GM18861 (cell line): Measurements from ENCODE around the gene ABCA1.
"Not testable (repeated sequence)": the region's sequence is repeated elsewhere in the genome, so short reads cannot be mapped to it uniquely, and the experiment has no call there.

Source experiments
- ATAC-seq: cut with Tn5 transposase; IDR thresholded peaks from one replicate; pipeline ENCODE4 v1.9.1; 2021; ENCODE audit not compliant: unreplicated experiment

ABCA1 gene

GRCh38 chr9:104774132-104774531 is 153.8 kb downstream of the ABCA1 start:
- no peak for ATAC-seq

GRCh38 chr9:104772714-104773510 is 155.0 kb downstream of the ABCA1 start:
- peak; percentile 31 for ATAC-seq

- ATAC-seq, result peak; percentile 25
Measured at GRCh38 chr9:104769655-104770054, 158.3 kb downstream of the ABCA1 start.

- not testable (repeated sequence) for ATAC-seq
Measured at GRCh38 chr9:104769029-104769428, 158.9 kb downstream of the ABCA1 start.

GRCh38 chr9:104767507-104767906 is 160.4 kb downstream of the ABCA1 start:
- ATAC-seq, result no peak

- ATAC-seq, result no peak
Measured at GRCh38 chr9:104766025-104766424, 161.9 kb downstream of the ABCA1 start.

- peak; percentile 44 for ATAC-seq
Measured at GRCh38 chr9:104765138-104765537, 162.8 kb downstream of the ABCA1 start.

GRCh38 chr9:104758974-104759373 is 169.0 kb downstream of the ABCA1 start:
- ATAC-seq, result peak; percentile 36

- peak; percentile 26 for ATAC-seq
Measured at GRCh38 chr9:104750185-104750767, 177.7 kb downstream of the ABCA1 start.

GRCh38 chr9:104748359-104749031 is 179.5 kb downstream of the ABCA1 start:
- ATAC-seq, result no peak

- ATAC-seq, result peak; percentile 73
Measured at GRCh38 chr9:104747565-104748358, 180.2 kb downstream of the ABCA1 start, which contains the start of gene NIPSNAP3A. Gene NIPSNAP3A, plus strand, starts transcription at chr9:104747683. Its CDS starts 110 bp downstream, at chr9:104747793.

GRCh38 chr9:104747245-104747564 is 180.8 kb downstream of the ABCA1 start:
- no peak for ATAC-seq

- no peak for ATAC-seq
Measured at GRCh38 chr9:104746798-104747197, 181.2 kb downstream of the ABCA1 start.

- no peak for ATAC-seq
Measured at GRCh38 chr9:104746285-104746684, 181.7 kb downstream of the ABCA1 start.

- ATAC-seq, result no peak
Measured at GRCh38 chr9:104745852-104746251, 182.1 kb downstream of the ABCA1 start.

- peak; percentile 64 for ATAC-seq
Measured at GRCh38 chr9:104743376-104743985, 184.5 kb downstream of the ABCA1 start.

GRCh38 chr9:104740621-104741020 is 187.3 kb downstream of the ABCA1 start:
- no peak for ATAC-seq

GRCh38 chr9:104738452-104738851 is 189.5 kb downstream of the ABCA1 start:
- ATAC-seq, result no peak
